Measurements from ENCODE around the gene KANK2.
"Not testable (repeated sequence)": the region's sequence is repeated elsewhere in the genome, so short reads cannot be mapped to it uniquely, and the experiment has no call there.

KANK2 gene

GRCh38 chr19:11140023-11140538 is 57.3 kb downstream of the KANK2 start:
- DNase-seq (ENCODE audit: low spot score) = not testable (repeated sequence)

DNA sequence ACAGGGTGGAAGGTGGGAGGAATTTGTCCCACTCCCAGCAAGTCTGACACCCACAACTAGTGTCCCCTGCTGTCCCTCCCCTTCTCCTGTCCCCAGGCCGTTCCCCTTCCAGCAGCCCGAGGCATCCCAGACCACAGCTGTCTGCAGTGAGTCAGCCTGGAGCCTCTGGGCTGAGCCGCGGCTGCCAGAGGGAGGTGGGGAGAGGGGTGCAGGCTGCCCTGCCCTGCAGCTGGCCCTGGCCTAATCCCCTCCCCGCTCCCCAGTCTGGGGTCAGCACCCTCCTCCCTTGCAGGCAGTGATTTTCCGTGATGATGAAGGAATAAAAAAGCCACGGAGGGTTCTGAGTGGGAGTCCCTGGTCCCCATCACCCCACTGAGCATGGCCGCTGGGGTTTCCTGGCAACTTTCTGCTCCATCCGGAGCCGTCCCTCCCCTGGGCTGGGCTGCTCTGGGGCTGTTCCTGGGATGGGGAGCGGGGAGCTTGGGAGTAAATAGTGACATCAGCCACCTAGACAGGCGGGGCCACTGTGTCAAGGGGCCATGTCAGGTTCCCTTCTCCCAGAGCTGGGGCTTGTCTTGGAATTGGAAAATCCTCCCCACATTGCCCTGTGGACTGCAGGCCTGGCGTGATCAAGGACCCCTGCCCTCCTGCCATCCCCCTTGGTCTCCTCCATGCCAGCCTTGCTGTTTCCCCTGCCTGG is 58.6 kb downstream of the KANK2 start:
- peak; percentile 50 for DNase-seq (ENCODE audit: low spot score)

DNA sequence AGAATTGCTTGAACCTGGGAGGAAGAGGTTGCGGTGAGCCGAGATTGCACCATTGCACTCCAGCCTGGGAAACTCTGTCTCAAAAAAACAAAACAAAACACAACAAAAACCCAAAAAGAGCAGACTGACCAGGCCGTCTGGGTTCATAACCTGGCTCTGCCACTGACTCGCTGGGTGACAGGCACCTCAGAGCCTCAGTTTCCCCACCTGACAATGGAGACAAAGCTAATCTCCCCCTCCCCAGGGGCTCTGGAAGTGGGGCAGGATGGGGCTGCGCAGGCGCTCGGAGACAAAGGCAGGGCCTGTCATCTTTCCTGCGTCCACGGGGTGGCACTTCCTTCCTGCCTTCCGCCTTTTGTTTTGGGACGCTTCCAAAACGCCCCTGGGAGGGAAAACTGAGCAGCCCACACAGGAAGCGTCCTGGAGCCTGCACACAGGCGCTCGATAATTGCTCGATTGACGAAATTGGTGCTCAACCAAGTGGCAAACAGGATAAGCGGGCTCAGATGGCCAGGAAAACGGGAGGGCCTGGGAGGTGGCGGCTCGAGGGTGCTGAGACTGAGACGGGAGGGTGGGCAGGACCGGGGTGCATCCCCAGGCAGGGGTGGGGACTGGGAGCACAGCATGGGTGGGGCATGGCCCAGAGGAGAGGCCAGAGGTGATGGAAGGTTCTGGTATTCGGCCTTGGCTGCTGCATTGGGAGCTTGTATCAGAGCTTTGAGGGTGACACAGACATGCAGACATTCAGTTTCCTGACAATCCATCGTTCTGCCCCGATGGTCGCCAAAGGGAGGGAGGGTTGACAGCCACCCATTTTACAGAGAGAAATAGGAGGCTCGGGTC is 59.6 kb downstream of the KANK2 start:
- peak; percentile 84 for DNase-seq (ENCODE audit: low spot score)

- peak; percentile 6 for DNase-seq (ENCODE audit: low spot score)
Observed at GRCh38 chr19:11136400-11137101, 60.8 kb downstream of the KANK2 start.

DNA sequence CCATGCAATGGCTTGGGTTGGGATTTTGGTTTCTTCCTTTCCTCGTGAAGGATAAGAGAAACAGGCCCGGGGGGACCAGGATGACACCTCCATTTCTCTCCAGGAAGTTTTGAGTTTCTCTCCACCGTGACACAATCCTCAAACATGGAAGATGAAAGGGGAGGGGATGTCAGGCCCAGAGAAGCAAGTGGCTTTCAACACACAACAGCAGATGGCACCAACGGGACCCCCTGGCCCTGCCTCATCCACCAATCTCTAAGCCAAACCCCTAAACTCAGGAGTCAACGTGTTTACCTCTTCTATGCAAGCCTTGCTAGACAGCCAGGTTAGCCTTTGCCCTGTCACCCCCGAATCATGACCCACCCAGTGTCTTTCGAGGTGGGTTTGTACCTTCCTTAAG is 65.9 kb downstream of the KANK2 start:
- no peak for DNase-seq (ENCODE audit: low spot score)

- peak; percentile 87 for DNase-seq (ENCODE audit: low spot score)
Observed at GRCh38 chr19:11130824-11131455, 66.4 kb downstream of the KANK2 start.

- DNase-seq (ENCODE audit: low spot score) = no peak
Observed at GRCh38 chr19:11127905-11128304, 69.4 kb downstream of the KANK2 start.

GRCh38 chr19:11125994-11126685 is 71.2 kb downstream of the KANK2 start:
- DNase-seq (ENCODE audit: low spot score) = peak; percentile 76

DNA sequence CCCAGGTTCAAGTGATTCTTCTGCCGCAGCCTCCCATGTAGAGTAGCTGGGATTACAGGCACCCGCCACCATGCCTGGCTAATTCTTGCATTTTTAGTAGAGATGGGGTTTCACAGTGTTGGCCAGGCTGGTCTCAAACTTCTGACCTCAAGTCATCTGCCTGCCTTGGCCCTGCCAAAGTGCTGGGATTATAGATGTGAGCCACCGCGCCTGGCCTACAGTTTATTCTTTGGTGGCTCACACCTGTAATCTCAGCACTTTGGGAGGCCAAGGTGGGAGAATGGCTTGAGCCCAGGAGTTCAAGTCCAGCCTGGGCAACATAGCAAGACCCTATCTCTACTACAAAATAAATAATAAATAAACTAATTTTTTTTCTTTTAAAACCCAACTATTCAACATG is 73.2 kb downstream of the KANK2 start:
- not testable (repeated sequence) for DNase-seq (ENCODE audit: low spot score)

DNA sequence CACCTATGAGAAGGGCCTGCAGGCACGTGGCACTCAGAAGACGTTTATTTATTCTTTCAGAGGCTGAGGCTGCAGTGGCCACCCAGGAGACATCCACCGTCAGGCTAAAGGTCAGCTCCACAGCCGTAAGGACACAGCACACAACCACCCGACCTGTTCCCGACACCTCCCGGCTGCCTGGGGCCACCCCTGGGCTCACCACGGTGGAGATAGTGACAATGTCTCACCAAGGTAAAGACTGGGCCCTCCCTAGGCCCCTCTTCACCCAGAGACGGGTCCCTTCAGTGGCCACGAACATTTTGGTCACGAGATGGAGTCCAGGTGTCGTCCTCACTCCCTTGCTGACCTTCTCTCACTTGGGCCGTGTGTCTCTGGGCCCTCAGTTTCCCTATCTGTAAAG is 74.2 kb downstream of the KANK2 start:
- DNase-seq (ENCODE audit: low spot score) = no peak

- DNase-seq (ENCODE audit: low spot score) = not testable (repeated sequence)
Observed at GRCh38 chr19:11121963-11122362, 75.4 kb downstream of the KANK2 start.

GRCh38 chr19:11116507-11116906 is 80.8 kb downstream of the KANK2 start:
- no peak for DNase-seq (ENCODE audit: low spot score)

DNA sequence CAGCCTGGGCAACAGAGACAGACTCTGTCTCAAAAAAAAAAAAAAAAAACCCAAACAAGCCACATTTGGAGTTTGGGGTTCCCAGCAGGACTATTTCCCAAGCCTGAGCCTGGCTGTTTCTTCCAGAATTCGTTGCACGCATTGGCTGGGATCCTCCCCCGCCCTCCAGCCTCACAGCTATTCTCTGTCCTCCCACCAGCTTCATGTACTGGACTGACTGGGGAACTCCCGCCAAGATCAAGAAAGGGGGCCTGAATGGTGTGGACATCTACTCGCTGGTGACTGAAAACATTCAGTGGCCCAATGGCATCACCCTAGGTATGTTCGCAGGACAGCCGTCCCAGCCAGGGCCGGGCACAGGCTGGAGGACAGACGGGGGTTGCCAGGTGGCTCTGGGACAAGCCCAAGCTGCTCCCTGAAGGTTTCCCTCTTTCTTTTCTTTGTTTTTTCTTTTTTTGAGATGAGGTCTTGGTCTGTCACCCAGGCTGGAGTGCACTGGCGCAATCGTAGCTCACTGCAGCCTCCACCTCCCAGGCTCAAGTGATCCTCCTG is 81.4 kb downstream of the KANK2 start:
- no peak for DNase-seq (ENCODE audit: low spot score)

DNA sequence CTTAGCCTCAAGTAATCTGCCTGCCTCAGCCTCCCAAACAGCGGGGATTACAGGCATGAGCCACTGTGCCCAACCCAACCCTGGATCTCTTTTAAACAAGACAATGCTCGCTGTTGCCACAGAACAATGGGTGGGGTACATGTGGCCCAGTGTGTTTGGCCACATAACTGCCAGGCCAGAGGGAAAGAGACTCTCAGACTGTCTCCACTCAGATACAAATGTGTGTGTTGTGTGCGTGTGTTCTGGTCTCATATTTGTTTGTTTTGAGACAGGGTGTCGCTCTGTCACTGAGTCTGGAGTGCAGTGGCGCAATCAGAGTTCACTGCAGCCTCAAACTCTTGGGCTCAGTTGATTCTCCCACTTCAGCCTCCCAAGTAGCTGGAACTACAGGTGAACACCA is 82.3 kb downstream of the KANK2 start:
- no peak for DNase-seq (ENCODE audit: low spot score)
